GM19397 (cell line): ENCODE measurements around the gene MNS1.
"Not testable (repeated sequence)": the region's sequence is repeated elsewhere in the genome, so short reads cannot be mapped to it uniquely, and the experiment has no call there.

ENCODE experiments used
- ATAC-seq: cut with Tn5 transposase; IDR thresholded peaks from one replicate; pipeline ENCODE4 v1.9.1; 2021; ENCODE audit warnings: mild to moderate bottlenecking, moderate library complexity; ENCODE audit not compliant: unreplicated experiment

MNS1 gene, protein sequence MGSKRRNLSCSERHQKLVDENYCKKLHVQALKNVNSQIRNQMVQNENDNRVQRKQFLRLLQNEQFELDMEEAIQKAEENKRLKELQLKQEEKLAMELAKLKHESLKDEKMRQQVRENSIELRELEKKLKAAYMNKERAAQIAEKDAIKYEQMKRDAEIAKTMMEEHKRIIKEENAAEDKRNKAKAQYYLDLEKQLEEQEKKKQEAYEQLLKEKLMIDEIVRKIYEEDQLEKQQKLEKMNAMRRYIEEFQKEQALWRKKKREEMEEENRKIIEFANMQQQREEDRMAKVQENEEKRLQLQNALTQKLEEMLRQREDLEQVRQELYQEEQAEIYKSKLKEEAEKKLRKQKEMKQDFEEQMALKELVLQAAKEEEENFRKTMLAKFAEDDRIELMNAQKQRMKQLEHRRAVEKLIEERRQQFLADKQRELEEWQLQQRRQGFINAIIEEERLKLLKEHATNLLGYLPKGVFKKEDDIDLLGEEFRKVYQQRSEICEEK

DNA sequence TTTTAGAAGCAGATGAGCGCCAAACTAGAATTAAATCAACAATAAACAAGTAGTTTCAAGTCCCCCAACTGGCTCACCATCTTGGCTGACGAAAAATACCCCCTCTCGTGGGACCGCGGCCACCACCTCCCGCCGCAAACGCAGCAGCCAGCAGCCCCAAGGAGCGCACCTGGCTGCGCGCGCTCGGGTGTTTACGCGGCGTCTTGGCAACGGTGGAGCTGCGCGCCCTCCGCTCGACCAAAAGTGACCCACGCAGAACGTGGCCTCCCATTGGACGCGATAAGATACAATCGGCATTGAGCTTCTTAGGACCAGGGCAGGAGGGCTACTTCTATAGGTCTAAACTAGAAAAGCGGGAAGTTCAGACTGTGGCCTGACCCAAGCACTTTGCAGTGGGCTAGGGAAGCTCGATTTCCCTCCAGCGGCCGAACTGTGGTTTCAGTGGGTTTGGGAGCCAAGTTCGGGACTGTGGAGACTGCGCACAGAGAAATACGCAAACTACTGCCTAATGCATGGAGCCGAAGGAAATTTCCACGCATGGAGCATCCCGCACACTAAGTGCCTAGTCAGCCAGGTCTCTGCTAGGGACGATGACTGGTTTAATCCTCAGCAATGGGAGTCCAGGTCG, at the start of gene MNS1:
MNS1 (minus strand) TSS at position 245 of the 628 bp plus-strand sequence; CDS start at position 80, 165 bp downstream.
- peak; percentile 100 for ATAC-seq

- peak; percentile 55 for ATAC-seq
These were observed 31.7 kb upstream of the MNS1 start for GRCh38 chr15:56496635-56497034.

GRCh38 chr15:56495533-56495932, 30.6 kb upstream of the MNS1 start:
- ATAC-seq, result no peak

- ATAC-seq, result no peak
These were observed 30.1 kb upstream of the MNS1 start for GRCh38 chr15:56495053-56495452.

DNA sequence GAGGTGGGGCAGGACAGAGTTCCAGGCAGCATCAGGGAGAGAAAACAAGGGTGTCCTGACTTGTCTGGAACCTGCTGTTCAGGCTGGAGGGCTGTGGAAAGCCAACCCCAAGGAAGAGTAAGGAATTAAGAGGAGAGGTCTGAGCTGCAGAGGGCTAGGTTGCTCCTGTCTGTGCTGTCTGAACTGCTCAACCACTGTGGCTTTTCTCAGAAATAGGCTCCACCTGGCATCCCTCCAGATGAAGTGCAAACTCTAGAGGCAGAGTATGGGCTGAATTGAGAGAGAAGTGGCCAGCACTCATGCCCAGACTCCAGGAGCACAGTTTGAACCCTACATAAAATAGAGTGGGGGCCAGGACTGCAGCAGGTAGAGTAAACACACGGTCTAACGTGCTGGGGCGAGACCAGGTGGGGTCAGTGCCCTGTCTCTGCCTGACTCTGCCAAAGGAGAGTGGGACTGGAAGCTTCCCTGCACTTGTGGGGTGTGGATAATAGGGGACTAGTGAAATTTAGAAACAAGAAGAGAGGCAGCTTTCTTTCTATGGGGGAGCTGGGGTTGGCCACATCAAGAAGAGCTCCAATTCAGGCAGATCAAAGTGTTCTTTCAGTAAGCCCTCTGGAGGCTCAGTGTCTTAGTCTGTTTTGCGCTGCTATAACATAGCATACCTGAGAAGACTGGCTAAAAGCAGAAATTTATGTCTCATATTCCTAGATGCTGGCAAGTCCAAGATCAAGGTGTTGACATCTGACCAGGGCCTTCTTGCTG, 28.0 kb upstream of the MNS1 start:
- no peak for ATAC-seq

DNA sequence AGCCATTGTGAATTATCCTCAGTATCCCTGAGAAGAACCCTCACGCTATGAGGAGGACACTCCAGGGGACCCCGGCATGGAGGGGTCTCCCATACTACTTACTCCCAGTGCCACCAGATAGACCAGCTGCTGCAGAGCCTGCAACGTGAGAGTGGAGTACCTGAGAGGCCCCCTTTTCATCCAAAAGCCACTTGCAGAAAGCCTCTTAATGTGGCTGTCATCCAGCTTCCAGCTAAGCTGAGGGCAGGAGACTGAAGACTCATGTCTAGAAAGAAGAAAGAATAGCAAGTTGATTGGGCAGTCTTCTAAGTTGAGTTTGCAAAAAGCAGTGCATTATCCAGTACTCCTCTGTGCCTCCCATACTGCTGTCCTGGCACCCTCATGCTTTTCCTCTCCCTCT, 27.3 kb upstream of the MNS1 start:
- no peak for ATAC-seq

DNA sequence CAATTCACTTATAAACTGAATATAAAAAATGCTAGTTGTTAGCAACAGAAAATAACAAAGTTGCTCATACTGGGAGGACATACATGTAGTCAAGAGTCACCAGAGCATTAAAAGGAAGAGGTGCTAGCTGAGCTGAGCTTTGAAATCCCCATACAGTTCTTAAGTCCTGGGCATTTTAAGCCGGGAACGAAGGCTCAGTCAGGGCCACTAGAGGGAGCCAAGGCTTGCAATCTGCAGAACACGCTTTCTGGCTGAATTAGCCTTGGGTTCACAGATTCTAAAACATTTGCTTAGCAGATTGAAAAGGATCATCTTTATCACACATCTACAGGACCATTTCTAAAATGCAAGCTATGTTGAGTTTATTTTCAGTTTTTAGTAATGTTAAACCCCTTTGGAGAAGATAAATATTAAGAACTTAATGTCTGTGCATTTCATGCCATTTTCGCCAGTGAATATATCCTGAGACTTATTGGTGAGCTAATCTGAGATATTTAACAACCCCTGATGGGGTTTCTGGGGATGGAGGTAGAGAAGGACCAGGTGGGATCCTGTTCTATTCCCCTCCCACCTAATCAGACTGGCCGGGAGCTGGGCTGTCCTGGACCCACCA, 26.3 kb upstream of the MNS1 start:
- ATAC-seq, result no peak

DNA sequence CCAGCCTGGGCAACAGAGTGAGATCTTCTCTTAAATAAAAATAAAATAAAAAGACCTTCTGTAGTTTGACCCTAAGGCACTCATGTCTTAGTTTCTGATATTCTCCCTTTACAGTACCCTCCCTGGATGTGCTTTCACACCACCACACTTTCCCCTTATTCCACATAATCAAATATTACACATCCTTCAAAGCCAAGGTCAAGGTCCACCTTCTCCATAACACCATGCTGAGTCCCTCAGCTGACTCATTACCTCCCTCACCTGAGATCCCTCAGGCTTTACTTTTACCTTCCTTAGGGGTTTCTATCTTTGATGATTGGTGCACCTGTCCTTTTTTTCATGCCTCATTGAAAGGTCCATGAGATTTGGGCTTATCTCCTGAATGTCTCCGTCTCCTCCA, 25.5 kb upstream of the MNS1 start:
- no peak for ATAC-seq

GRCh38 chr15:56486206-56486605, 21.3 kb upstream of the MNS1 start:
- not testable (repeated sequence) for ATAC-seq

DNA sequence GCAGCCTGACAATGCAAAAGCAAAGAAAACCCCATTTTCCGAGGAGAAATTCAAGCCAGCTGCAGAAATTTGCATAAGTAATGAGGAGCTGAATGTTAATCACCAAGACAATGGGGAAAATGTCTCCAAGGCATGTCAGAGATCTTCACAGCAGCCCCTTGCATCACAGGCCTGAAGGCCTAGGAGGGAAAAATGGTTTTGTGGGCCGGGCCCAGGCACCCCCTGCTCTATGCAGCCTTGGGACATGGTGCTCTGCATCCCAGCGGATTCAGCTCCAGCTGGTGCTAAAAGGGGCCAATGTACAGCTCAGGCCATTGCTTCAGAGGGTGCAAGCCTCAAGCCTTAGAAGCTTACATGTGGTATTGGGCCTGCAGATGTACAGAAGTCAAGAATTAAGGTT, 20.5 kb upstream of the MNS1 start:
- not testable (repeated sequence) for ATAC-seq

DNA sequence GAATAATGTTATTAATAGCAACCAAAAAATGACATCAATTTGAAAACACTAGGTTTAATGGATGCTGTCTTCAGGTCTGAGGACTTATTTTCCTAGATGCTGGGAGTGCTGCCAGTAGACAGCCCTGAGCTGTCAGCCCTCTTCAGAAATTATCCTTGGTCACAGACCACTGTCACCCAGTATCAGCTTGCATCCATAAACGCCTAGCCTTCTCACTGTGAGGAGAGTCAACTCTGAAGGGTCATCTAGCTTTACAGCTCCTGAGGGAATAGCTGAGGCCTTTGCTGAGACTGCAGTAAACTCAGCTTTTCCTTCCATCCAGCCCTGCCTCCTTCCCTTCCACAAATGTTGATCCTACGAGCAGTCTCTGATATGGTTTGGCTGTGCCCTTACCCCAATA, 19.4 kb upstream of the MNS1 start:
- ATAC-seq, result no peak

GRCh38 chr15:56475351-56475750, 10.4 kb upstream of the MNS1 start:
- ATAC-seq, result no peak

DNA sequence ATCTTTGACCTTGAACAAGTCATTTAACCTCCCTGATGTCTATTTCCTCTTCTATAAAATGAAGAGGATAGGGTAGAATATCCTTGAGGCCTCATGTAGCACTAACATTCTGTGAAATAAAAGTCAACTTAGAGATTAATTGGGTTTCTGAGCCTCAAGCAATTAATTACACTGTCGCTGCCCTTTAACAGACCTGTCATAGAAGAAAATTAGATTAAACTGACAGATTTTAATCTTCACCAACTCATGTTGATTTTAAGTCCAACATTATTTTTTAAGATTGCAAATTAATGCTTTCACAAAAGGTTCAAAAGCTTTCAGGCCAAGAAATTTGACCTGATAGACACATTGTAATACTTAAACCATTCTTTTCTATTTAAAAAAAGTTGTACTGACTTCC, 8.1 kb upstream of the MNS1 start:
- ATAC-seq, result no peak

- ATAC-seq, result no peak
These were observed 7.3 kb upstream of the MNS1 start for GRCh38 chr15:56472278-56472677.

- no peak for ATAC-seq
These were observed 6.6 kb upstream of the MNS1 start for GRCh38 chr15:56471440-56472069.

- ATAC-seq, result no peak
These were observed 4.5 kb upstream of the MNS1 start for GRCh38 chr15:56469483-56469882.

GRCh38 chr15:56468401-56468800, 3.5 kb upstream of the MNS1 start:
- ATAC-seq, result peak; percentile 31

GRCh38 chr15:56467616-56468015, 2.7 kb upstream of the MNS1 start:
- no peak for ATAC-seq

- no peak for ATAC-seq
These were observed 4.0 kb downstream of the MNS1 start for GRCh38 chr15:56460947-56461346.

DNA sequence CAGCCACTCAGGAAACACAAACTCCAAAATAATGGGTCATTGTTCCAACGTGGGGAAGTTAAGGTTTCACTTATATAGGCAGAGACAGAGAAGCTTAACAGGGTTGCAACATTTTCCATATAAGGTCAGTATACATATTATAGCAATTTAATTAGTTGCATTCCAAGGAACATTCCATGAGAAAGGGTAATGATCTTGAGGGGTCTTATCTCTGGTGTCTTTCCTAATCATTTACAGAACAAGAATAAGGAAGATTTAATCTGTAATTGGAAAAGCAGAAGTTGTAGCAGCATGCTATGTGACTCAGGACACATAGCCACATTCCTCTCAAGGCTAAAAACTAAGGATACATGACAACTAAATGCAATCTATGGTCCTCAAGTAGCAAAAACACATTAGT, 4.9 kb downstream of the MNS1 start:
- ATAC-seq, result no peak

- ATAC-seq, result no peak
These were observed 5.8 kb downstream of the MNS1 start for GRCh38 chr15:56459096-56459495.
